Measurements from ENCODE around the gene ELFN1.

ELFN1 gene

DNA sequence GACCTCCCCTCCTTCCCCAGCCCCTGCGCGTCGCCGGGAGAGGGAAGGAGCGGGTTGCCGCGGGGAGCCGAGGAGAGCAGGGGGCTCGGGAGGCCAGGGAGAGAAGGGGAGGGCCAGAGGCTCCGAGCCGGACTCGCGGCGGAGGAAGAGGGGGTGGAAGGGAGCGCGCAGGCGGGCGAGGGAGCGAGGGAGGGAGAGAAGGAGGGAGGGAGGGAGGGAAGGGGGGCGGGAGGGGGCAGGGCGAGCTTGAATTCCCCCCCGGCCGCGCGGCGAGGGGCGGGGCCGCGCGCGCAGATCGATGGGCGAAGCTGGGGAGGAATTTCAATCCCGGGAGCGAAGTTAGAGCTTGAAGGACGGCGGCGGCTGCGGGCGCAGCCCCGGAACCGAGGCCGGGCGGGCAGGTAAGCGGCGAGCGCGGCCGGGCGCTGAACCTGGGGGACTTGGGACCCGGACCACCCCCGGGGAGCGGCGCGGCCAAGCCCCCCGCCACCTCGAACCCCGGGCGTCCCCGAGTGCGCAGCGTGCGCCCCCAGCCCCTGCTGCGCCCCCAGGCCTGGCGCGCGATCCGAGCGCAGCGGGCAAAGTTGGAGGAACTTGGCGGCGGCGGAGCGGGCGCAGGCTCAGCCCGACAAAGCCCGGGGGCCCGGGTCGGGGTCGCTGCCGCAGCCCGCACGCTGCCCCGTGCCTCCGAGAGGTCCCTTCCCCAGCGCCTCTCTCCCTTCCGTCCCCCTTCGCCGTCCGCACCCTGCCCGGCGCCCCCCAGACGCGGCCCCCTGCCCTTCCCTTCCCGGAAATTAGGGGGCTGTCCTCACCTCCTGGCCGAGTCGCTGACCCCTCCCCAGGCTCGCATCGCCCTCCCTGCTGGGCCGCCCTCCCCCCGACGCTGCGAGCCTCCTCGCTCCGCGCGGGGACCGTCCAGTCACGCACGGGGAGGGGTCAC, at the start of gene ELFN1:
Gene ELFN1, plus strand, starts transcription at position 324 of the 940 bp plus-strand sequence. CDS start 74,320 bp downstream, outside the sequence.
- DNase-seq: no peak

DNA sequence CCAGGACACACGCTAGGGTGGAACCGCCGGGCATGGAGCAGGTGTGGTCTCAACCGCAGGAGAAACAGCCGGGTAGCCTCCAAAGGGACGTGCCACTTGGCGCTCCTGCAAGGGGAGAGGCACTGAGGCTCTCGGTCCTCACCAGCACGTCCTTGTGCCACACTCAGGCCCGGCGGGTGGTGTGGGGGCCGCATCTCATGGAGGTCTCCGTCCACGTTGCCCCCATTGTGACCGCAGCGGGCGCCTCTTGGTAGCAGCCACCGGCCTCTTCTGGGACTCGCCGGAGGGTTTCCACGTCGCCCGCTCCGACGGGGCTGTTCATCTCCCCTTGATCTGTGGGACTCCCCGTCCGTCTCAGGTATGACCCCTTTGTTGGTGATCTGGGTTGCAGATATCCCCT, 49.2 kb upstream of the ELFN1 start:
- no peak for DNase-seq

DNA sequence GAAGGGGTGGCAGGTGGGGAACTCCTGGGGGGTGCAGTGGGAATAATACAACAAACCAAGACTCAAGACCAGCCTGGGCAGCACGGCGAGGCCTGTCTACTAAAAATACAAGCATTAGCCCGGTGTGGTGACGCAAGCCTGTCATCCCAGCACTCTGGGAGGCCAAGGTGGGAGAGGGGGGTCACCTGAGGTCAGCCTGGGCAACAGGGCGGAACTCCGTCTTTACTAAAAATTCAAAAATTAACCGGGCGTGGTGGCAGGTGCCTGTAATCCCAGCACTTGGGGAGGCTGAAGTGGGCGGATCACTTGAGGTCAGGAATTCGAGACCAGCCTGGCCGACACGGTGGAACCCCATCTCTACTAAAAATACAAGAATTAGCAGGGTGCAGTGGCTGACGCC, 48.4 kb upstream of the ELFN1 start:
- DNase-seq: no peak

DNA sequence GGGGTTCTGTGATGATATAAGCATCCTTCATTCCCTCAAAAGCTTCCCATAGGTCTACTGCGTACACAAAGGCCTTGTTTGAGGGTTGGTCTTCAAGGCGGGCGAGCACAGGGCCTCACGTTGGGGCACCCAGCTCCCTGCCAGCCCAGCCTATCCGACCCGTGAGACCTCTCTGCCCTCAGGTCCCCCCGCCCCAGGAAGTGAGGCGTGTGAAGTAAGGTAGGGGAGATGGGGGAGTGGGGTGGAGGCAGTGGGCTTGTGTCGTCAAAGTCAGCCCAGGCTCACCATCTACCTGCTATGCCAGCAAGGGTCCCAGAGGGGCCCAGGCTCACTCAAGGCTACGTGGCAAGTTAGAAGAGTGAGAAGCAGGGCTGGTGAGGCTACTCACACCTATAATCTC, 47.6 kb upstream of the ELFN1 start:
- no peak for DNase-seq

DNA sequence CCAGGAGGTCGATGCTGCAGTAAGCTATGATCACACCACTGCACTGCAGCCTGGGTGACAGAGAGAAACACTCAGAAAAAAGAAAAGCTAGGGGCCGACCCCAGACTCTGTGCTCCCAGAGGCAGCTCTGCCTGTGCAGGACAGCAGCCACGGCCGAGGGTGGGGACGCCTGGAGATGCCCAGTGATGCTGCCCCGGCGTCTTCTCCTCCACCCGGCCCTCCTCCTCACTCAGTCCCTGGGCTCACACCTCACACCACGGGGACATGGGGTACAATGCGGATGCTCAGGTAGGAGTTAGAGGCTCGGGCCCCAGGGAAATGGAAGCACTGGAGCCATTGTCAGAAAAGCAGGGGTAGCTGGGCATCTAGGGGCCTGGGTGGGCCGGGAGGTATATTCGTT, 46.3 kb upstream of the ELFN1 start:
- DNase-seq: no peak

DNA sequence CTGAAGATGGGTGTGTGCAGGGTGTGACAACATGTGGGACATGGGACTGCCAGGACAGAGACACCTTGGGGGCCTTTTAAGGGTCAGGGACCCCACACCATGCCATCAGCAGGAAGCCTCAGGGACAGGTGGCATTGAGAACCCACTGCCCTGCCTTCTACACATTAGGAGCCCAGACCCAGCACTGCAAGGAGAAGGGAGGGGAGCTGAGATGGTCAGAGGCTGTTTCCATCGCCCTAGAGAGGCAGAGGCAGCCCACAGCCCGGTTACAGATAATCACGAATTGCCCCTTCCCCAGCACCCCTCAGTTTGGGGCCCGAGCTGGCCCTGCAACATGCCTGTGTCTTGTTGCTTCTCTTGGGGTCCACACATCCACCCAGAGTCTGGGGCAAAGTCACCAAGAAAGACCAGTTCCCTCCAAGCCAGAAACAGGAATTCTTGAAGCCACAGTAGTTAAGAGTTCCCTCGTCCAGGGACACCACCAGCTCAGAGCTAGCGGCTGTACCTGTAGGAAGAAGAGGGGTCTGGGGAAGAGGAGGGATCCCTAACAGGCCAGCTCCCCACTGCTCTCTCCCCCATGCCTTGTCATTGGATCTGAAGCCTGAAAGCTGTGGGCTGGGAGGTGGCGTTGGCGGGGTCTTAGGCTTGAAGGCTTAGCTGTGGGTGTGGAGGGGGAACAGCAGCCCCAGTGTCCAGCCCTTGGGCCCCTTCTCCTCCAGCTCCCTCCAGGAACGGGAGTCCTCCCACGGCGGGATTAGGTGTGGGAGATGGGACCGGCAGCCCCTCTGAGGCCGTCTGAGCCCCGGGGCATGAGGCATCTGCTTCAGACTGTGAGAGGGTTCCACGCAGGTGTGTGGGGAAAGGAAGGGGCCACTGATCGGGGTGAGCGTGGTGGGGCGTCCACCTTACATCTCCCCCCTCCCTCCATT, 44.8 kb upstream of the ELFN1 start:
- no peak for DNase-seq

DNA sequence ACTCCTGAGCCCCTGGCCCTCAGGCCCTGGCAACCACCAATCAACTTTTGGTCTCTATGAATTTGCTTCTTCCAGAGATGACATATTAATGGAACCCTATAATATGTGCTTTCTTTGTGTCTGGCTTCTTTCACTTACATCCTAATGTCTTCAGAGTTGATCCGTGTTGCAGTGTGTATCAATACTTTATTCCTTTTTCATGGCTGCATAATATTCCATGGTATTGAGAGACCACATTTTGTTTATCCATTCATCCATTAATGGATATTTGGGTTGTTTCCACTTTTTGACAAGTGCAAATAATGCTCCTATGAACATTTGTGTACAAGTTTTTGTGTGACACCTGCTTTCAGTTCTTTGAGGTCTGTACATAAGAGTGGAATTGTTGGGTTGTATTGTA, 43.3 kb upstream of the ELFN1 start:
- DNase-seq: no peak

DNA sequence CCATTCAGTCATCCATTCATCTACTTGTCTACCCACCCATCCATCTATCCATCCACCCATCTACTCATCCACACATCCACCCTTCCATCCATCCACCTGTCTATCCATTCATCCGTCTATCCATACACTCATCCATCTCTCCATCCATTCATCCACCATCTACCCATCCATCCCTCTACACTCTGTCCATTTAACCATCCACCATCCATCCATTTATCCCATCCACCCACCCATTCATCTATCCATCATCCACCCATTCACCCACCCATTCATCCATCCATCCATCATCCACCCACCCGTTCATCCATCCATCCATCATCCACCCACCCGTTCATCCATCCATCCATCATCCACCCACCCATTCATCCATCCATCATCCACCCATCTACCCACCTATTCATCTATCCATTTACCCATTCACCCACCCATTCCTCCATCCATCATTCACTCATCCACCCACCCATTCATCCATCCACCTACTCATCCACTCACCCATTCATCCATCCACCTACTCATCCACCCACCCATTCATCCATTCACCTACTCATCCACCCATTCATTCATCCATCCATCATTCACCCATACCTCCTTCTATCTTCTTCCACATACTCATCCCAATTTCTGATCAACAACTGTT, 39.3 kb upstream of the ELFN1 start:
- no peak for DNase-seq

DNA sequence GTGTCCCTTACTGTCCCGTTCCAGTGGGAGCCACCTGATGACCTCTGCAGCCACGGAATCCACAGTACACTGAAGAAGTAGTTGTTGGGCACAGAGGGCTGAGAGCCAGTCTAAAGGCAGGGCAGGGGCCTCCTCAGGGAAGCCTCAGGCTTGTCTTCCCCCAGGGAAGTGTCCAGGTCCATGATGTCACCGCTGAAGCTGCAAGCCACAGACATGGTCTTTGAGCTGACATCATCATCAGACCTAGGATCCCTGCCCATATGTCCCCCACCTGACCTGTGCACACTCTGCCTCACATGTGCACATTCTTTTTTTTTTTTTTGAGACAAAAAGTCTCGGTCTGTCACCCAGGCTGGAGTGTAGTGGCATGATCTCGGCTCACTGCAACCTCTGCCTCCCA, 38.4 kb upstream of the ELFN1 start:
- DNase-seq: no peak

DNA sequence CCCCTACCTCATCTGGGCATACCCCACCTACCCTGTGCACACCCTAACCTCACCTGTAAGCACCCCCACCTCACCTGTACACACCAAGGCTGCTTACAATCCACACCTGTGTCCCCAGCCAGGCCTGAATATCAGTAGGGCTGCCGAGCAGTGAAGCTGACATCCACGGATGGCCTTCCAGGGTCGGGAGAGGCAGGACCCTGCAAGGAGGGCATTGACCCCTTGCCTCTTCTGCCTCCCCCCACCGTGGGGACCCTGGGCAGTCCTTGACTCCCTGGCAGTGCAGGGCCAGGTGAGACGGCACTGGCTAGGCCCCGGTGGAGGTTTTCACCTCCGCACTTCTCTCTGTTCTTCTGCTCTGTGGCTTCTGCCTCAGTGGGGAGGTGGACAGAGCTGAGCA, 37.6 kb upstream of the ELFN1 start:
- DNase-seq: no peak

DNA sequence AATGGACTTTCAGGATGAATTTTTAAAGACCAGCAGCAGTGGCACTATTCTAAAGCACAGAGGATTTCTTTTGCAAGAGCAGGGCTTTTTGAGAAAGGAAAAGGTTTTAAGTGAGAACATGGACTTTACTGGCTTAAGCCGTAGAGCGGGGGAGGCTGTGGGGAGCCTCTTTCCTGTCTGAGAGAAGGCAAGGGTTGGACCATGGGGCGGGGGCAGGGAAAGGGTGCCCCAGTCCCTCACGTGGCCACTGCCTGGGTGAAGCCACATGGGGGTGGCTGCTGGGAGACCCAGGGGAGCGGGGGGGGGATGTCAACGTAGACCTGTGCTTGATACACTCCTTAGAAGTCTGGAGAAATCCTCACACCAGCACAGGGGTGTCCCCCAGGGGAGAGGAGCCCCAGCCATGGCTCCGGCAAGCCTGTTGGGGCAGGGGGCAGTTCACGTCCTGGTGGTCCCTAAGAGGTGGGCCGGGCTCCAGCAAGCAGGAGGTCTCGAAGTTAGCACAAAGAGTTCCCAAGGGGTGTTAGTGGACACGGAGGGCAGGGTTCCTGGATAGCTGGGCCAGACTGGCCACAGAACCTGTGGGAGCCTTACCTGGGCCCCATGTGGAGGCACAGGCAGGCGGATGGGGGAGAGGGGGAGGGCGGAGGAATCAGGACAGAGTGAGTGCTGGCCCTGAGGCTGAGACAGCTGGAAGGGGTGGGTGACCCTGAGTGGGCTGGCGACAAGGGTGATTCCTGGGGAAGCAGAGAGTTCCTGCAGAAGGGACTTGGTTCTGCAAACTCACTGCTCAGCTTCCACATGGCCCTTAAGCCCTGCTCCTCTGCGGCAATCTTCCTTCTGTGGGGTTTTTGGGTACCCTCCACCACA, 36.9 kb upstream of the ELFN1 start:
- no peak for DNase-seq

DNA sequence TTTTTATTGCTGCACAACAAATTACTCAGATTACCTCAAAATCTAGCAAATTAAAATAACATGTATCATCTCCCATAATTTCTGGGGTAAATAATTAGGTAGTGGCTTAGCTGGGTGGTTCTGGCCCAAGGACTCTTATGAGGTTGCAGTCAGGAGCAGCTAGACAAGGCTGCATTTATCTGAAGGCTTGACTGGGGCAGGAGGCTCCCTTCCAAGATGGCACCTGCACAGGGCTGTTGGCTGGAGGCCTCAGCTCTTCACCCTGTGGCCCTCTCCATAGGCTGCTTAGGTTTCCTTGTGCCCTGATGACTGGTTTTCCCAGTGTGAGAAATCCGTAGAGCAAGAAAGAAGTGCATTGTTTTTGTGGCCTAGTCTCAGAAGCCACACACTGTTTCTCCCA, 34.7 kb upstream of the ELFN1 start:
- DNase-seq: no peak

DNA sequence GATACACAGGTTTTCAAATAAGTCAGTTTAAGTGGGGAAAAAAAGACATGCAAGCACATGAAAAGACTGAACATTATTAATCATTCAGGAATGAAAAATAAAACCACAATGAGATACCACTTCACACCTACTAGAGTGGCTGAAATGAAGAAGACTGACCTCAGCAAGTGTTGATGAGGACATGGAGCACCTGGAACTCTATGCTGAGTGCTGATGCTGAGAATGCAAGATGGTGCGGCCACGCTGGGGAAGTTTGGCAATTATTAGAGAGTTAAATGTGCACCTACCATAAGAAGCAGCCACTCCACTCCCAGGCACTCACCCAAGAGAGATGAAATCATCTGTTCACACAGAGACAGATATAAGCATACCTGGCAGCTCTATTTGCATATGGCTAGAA, 32.9 kb upstream of the ELFN1 start:
- no peak for DNase-seq

DNA sequence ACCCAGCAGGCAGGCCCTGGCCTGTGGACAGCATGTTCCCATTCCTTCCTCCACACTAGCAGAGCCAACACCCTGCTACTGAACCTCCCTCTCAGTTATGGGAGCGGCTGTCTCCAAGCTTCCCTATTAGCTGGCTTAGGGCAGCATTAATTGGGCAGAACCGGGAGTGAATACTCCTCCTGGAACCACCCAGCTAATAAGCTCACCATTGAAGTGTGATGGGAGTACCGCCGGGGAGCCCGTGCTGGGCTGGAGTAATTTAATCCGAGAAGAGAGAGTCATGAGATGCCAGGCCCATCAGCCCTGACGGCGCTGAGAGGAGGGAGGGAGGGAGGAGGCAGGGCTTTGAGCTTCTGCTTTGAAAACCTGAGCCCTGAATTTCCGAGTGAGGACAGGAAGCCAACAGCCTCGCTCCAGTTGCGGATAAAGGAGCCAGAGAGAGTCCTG, 31.8 kb upstream of the ELFN1 start:
- DNase-seq: no peak

DNA sequence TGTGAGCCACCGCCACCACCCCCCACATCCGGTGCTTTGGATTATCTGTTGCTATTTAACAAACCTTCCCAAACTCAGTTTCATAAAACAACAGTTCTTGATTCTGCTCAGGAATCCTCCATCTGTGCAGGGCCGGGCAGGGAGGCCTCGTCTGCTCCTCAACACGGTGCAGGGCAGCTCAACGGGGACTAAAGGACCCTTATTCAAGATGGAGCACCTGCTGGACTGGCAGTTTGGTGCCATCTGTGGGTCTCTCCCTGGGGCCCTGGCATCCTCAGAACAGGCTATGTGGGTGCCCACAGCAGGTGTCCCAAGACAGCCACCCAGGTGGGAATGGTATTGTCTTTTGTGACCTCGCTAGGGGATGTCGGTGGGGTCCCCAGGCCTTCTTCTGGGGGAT, 31.0 kb upstream of the ELFN1 start:
- DNase-seq: no peak

DNA sequence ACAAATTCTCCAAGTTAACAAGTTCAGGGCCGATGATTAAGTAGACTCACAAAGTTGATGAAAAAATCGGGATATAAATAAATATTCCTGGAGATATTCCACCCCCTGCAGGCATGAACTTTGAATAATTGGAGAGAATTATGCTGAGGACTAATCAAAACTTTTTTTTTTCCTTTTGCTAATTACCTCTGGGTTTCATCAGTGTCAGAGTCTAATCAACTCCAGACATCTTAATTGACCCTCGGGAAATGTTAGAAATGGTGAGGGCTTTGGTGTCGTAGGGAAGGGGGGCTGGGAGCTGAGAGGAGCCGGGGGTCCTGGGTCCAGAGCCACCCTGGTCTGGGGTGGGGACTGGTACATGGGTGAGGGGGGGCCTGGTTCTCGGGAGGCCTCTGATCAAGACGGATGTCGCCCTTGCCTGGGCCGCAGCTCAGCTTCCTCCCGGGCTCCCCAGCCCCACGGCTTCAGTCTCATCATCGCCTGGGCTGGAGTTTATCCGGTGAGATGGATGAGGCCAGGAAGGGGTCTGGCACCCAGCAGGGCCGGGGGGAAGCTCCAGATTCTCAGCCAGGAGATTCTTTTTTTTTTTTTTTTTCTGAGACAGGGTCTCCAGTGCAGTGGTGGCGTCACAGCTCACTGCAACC, 30.4 kb upstream of the ELFN1 start:
- no peak for DNase-seq

DNA sequence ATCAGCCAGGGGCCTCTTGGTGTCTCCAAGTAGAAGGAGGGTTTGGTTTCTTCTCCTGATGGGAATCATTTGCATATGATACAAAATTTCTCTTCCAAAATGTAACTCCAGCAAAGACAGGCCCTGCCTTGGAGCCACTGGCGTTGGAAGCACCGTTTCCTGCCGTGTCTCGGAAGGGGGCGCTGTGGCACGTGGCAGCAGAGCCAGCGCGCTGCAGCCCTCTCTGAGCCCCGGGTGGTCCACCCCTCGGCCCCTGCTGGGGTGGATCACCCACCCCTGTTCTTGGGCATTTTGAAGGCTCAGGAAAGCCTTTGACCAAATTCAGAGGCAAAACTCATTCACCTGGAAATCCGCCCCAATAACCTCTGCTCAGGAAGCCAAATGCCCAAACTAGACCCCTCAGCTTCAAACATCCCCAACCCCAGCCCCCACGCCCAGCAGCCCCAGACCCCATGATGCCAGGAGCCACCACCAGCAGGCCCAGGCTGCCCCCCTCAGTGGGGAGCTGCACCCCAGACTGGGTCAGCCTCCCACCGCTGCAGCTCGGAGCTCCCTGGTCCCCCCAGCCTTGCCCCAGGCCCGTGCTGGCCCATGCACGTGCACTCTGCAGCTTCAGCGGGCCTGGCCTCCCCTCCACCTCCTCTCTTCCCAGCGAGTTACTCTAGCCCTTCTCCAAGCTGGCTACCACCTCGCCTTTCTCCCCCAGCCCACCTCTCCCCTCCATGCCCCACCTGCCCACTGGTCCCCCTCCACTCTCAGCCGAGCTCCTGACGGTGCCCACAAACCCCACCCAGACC, 29.5 kb upstream of the ELFN1 start:
- DNase-seq: no peak

DNA sequence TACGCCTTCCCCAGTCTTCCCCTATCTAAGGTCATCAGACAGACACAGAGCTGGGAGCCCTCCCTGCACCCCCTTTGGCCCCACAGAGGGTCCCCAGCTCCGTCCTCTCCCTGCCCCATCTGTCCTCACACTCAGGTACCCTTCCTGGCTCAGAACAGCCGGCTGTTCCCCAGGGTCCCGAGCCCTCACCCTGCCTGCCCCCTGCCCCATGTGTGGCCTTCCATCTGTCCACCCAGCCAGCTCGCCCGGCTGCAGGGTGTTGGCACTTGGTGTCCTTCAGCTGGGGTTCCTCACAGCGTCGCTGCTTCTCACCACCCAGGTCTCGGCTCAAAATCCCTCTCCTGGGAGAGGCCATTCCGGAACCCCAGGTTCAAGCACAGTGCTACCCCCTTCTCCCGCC, 28.9 kb upstream of the ELFN1 start:
- DNase-seq: no peak

DNA sequence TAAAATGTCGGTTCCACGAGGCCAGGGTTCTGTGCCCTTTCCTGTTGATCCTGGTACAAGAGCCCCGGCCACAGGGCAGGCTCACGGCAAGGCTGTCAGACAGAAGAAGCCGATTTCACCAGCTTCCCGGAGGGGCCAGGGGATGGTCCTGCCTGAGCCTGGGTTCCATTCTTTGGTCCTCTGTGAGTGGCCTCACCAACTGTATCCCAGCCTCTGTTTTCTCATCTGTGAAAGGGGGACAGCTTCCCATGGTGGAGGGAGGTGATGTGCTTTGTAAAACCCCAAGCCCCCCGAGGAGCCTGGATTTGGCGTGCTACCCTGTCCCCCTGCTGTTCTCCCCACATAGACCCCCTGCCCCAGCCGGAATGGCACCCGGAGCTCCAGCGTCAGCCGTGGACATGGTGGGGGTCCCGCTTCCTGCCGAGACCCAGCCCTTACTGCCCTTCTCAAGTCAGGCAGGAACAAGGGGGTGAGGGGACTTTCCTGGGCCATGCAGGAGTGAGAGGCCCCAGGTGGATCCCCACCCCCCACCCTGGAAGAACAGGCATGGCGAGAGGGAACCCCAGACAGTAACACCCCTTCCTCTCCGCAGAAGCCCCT, 28.3 kb upstream of the ELFN1 start:
- no peak for DNase-seq

DNA sequence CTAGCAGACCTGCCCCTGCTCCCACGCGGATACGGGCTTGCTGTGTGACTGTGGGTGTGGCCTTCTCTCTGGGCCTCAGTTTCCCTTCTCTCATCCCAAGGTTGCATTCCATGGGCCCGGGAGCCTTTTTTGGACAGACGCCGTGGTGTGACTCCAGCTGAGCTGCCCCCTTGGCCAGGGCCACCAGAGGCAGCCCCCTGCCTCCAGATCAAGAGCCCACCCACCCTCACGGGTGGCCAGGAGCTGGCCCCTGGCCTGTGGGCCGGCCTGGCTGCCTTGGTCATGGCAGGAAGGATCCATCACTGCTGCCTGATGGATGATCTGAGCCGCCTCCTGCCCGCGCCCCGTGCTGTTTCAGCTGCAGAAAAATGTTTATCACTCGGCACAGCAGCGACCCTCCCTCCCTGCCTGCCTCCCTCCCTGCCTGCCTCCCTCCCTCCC, 27.8 kb upstream of the ELFN1 start:
- DNase-seq: no peak
